K562 (cell line): ENCODE measurements around the gene NPFFR1. TPM values are rescaled to one million over a fixed set of nuclear protein-coding genes. Genes with fewer than 3 reads are reported as not detected.

Experiments used
- CUX1 ChIP-seq: fragments of 200-800 bp; sonication (Bioruptor generic); IDR thresholded peaks from 2 replicates; pipeline ENCODE4 v1.6.1; 2016; ENCODE audit warnings: missing genetic modification characterization, missing compliant biosample characterization
- KLF6 ChIP-seq: fragments of 250-450 bp; sonication (Bioruptor Pico); IDR thresholded peaks from 2 replicates; pipeline ENCODE4 v1.4.0; 2020; ENCODE audit warnings: mild to moderate bottlenecking, moderate library complexity, borderline replicate concordance
- POLR2AphosphoS5 ChIP-seq: IDR thresholded peaks from 2 replicates; pipeline ENCODE4 v1.6.1; 2011; ENCODE audit warnings: mild to moderate bottlenecking, low read depth, low read length, moderate library complexity; ENCODE audit not compliant: control insufficient read depth, insufficient read depth
- PYGO2 ChIP-seq: fragments of 450-650 bp; IDR thresholded peaks from 2 replicates; pipeline ENCODE4 v1.6.1; 2016; ENCODE audit warnings: mild to moderate bottlenecking, missing genetic modification characterization, moderate library complexity, missing compliant biosample characterization
- RBFOX2 ChIP-seq: fragments of 200-400 bp; formaldehyde crosslinking; IDR thresholded peaks from 2 replicates; pipeline ENCODE4 v1.6.1; 2017; ENCODE audit warnings: low read depth, mild to moderate bottlenecking, low read length, moderate library complexity
- THAP12 ChIP-seq: fragments of 250-450 bp; sonication (Bioruptor Pico); IDR thresholded peaks from 2 replicates; pipeline ENCODE4 v1.9.0; 2021; ENCODE audit warnings: mild to moderate bottlenecking, inconsistent platforms
- TSHZ1 ChIP-seq: fragments of 250-450 bp; sonication (Bioruptor Pico); IDR thresholded peaks from 2 replicates; pipeline ENCODE4 v1.4.0; 2020; ENCODE audit warnings: mild to moderate bottlenecking, moderate library complexity
- ZNF511 ChIP-seq: sonication (generic); formaldehyde crosslinking; IDR thresholded peaks from 2 replicates; pipeline ENCODE4 v1.8.0; 2022; ENCODE audit warnings: mild to moderate bottlenecking, missing genetic modification reagents
- ZNF589 ChIP-seq: fragments of 200-800 bp; sonication (Bioruptor generic); IDR thresholded peaks from 2 replicates; pipeline ENCODE4 v1.6.1; 2016; ENCODE audit warnings: low read depth, missing genetic modification characterization, missing compliant biosample characterization
- ZNF740 ChIP-seq, 3 experiments: fragments of 200-800 bp in 1 of 3; sonication (Bioruptor generic) in 1 of 3; sonication (generic) in 1 of 3; formaldehyde crosslinking in 1 of 3; IDR thresholded peaks; 2 replicates each; pipeline versions ENCODE4 v1.6.1 to v1.8.0; 2016 to 2022; ENCODE audit warnings: mild to moderate bottlenecking in 2 of 3, missing compliant biosample characterization in 2 of 3, missing genetic modification characterization in 2 of 3, missing genetic modification reagents in 1 of 3
- polyA plus RNA-seq, 8 experiments: library from polyadenylated mRNA; depleted of rRNA in 4 of 8; stranded (reverse) in 5 of 8; unstranded in 3 of 8; fragments of >200 nt; fragmentation: Nextera tagmentation in 2 of 8; fragmentation: Illumina TruSeq in 1 of 8; extraction: Ambion mirVana in 2 of 8; extraction: Trizol in 1 of 8; gene quantifications; 2 replicates each; pipeline versions ENCODE4 v1.2.1 to v1.2.3, GENCODE V29; 2011 to 2014; ENCODE audit warnings: inconsistent platforms in 1 of 8, missing spikeins in 1 of 8
- total RNA-seq, 7 experiments: library from RNA; depleted of rRNA in 6 of 7; stranded (reverse); fragments of >200 nt in 6 of 7; fragmentation: Illumina TruSeq in 2 of 7; extraction: Trizol in 2 of 7; gene quantifications; 2 replicates each; pipeline versions ENCODE4 v1.2.1 to v1.2.3, GENCODE V29; 2011 to 2021; ENCODE audit warnings: low replicate concordance in 1 of 7

NPFFR1 gene
- total and polyA plus RNA-seq, 9 of the 15 experiments (the other 6 are each of a cell fraction or from before 2014, with no cell fraction given): under 0.01 TPM; not detected in 8

GRCh38 chr10:70233109-70233938, 50.5 kb downstream of the NPFFR1 start, which contains the start of gene PPA1 (continued):
- TF ChIP-seq TSHZ1: no peak
- TF ChIP-seq ZNF589 (CRISPR knock-in tag): no peak
- TF ChIP-seq ZNF511 (CRISPR knock-in tag): peak; percentile 71
- TF ChIP-seq KLF6: peak; percentile 72
- TF ChIP-seq POLR2AphosphoS5: peak; percentile 83
- TF ChIP-seq PYGO2 (tag): no peak
- peak; percentile 98 for TF ChIP-seq RBFOX2
- TF ChIP-seq ZNF740 (CRISPR knock-in tag; IDR thresholded peaks at IDR 0.05): peak; percentile 76
- TF ChIP-seq ZNF740 (tag; IDR thresholded peaks at IDR 0.05): no peak; a peak in 1 of 4 replicates
- no peak for TF ChIP-seq CUX1 (CRISPR knock-in tag)
- peak; percentile 96 for TF ChIP-seq THAP12 (CRISPR knock-in tag)
